ENCODE data around the gene CMTR1.
A peak's percentile ranks its signal among the peaks of the same experiment; 100 is the strongest.

CMTR1 gene

GRCh38 chr6:37467718-37468117, 34.7 kb downstream of the CMTR1 start:
- Histone ChIP-seq H3K4me1 (ENCODE audit: control insufficient read depth, insufficient read depth, low read length) (no peaks in the 10 kb centered on the region), H3K27ac (ENCODE audit: low read depth, low read length) (no peak overlapping the region), H3K4me3 (ENCODE audit: low read length) (no peak overlapping the region), H3K27me3 (ENCODE audit: control insufficient read depth, insufficient read depth, low read length) (no peaks in the 10 kb centered on the region), H3K36me3 (ENCODE audit: control insufficient read depth, insufficient read depth, low read length) (peaks cover 19% of the 10 kb centered on the region), H3K9ac (ENCODE audit: low read length) (no peak overlapping the region)

- H3K27ac ChIP-seq (ENCODE audit: low read depth, low read length): peak overlapping the region; percentile 17
- no peaks in the 10 kb centered on the region for H3K27me3 ChIP-seq (ENCODE audit: control insufficient read depth, insufficient read depth, low read length)
- peaks cover 42% of the 10 kb centered on the region for H3K36me3 ChIP-seq (ENCODE audit: control insufficient read depth, insufficient read depth, low read length)
Measured at GRCh38 chr6:37473364-37474095, 40.5 kb downstream of the CMTR1 start.

DNA sequence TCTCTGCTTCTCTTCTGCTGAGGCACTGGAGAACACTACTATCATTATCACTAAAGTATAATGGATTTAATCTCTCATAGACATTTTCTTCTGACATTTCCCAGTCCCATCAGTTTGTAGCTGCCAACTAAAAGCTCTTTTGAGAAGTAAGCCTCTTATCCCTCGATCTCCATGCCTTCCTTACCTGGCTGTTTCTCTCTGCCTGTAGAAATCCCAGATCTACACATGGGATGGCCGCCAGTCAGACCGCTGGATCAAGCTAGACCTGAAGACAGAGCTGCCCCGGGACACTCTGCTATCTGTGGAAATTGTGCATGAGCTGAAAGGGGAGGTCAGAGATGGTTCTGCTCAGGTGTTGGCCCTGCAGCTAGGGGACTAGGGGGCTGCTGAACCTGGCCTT, 41.3 kb downstream of the CMTR1 start:
- Histone ChIP-seq H3K4me3 (ENCODE audit: low read length) (no peak overlapping the region), H3K4me1 (ENCODE audit: control insufficient read depth, insufficient read depth, low read length) (no peaks in the 10 kb centered on the region), H3K27ac (ENCODE audit: low read depth, low read length) (no peak overlapping the region), H3K9ac (ENCODE audit: low read length) (no peak overlapping the region), H3K36me3 (ENCODE audit: control insufficient read depth, insufficient read depth, low read length) (peaks cover 50% of the 10 kb centered on the region), H3K27me3 (ENCODE audit: control insufficient read depth, insufficient read depth, low read length) (no peaks in the 10 kb centered on the region)

More at GRCh38 chr6:37473364-37474095, 40.5 kb downstream of the CMTR1 start:
- Histone ChIP-seq H3K4me3 (ENCODE audit: low read length) (no peak overlapping the region), H3K9ac (ENCODE audit: low read length) (no peak overlapping the region), H3K4me1 (ENCODE audit: control insufficient read depth, insufficient read depth, low read length) (no peaks in the 10 kb centered on the region)

DNA sequence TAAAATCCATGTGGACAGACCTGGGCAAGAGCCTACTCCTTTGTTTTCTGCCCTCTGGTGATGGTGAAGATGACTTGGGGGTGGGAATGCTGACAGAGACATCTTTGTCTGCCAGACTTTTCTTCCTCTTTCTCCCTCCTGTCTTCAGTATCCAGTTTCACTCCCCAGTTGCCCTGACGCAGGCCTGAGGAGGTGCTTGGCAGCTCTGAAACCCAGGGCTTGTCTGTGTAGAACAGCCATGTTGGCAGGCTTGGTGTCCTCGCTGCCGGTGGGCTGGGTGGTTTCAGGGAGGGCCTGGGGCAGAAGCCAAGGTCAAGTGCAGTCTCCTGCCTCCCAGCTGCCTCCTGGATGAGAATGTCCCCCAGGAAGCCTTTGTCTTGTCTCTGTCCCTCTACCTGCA, 44.2 kb downstream of the CMTR1 start:
- Histone ChIP-seq H3K27ac (ENCODE audit: low read depth, low read length) (no peak overlapping the region), H3K9ac (ENCODE audit: low read length) (no peak overlapping the region), H3K27me3 (ENCODE audit: control insufficient read depth, insufficient read depth, low read length) (no peaks in the 10 kb centered on the region), H3K4me1 (ENCODE audit: control insufficient read depth, insufficient read depth, low read length) (no peaks in the 10 kb centered on the region), H3K4me3 (ENCODE audit: low read length) (no peak overlapping the region), H3K36me3 (ENCODE audit: control insufficient read depth, insufficient read depth, low read length) (peaks cover 42% of the 10 kb centered on the region)

- no peak overlapping the region for H3K27ac ChIP-seq (ENCODE audit: low read depth, low read length)
Measured at GRCh38 chr6:37477656-37478435, 44.8 kb downstream of the CMTR1 start.

GRCh38 chr6:37478827-37479226, 45.8 kb downstream of the CMTR1 start:
- Histone ChIP-seq H3K27me3 (ENCODE audit: control insufficient read depth, insufficient read depth, low read length) (no peaks in the 10 kb centered on the region), H3K36me3 (ENCODE audit: control insufficient read depth, insufficient read depth, low read length) (peaks cover 49% of the 10 kb centered on the region), H3K9ac (ENCODE audit: low read length) (no peak overlapping the region), H3K4me1 (ENCODE audit: control insufficient read depth, insufficient read depth, low read length) (no peaks in the 10 kb centered on the region), H3K4me3 (ENCODE audit: low read length) (no peak overlapping the region), H3K27ac (ENCODE audit: low read depth, low read length) (no peak overlapping the region)

More at GRCh38 chr6:37477656-37478435, 44.8 kb downstream of the CMTR1 start:
- Histone ChIP-seq H3K4me1 (ENCODE audit: control insufficient read depth, insufficient read depth, low read length) (no peaks in the 10 kb centered on the region), H3K4me3 (ENCODE audit: low read length) (no peak overlapping the region), H3K27me3 (ENCODE audit: control insufficient read depth, insufficient read depth, low read length) (no peaks in the 10 kb centered on the region), H3K36me3 (ENCODE audit: control insufficient read depth, insufficient read depth, low read length) (peaks cover 44% of the 10 kb centered on the region), H3K9ac (ENCODE audit: low read length) (no peak overlapping the region)

DNA sequence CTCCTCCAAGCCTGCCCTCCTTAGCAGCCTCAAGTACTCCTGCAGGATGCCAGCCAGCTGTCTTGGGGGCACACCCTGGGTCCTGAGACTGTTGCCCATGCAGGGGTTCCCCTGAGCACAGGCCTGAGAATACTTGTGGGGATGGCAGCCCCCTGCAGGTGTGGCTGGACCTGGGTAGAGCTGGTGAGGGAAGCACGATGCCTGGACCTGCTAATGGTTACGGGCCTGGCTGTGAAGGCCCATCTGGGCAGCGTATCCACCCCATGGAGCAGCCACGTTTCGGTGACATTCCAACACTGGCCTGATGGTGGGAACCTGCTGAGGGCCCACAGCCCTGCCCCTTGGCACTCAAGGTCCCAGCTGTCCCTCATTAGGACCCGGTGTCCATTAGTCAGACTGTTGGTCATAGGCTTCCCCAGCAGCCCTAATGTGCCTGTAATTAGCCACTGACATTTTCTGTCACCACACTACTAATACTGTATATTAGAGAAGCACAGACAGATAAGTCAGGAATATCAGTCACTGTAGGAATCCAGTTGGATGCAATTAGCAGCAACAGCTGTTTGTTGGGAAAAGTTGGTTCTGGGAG, 46.3 kb downstream of the CMTR1 start:
- no peak overlapping the region for H3K9ac ChIP-seq (ENCODE audit: low read length)
- no peak overlapping the region for H3K27ac ChIP-seq (ENCODE audit: low read depth, low read length)
- no peak overlapping the region for H3K4me3 ChIP-seq (ENCODE audit: low read length)
- peaks cover 44% of the 10 kb centered on the region for H3K36me3 ChIP-seq (ENCODE audit: control insufficient read depth, insufficient read depth, low read length)
- H3K27me3 ChIP-seq (ENCODE audit: control insufficient read depth, insufficient read depth, low read length): no peaks in the 10 kb centered on the region
- no peaks in the 10 kb centered on the region for H3K4me1 ChIP-seq (ENCODE audit: control insufficient read depth, insufficient read depth, low read length)

- Histone ChIP-seq H3K4me1 (ENCODE audit: control insufficient read depth, insufficient read depth, low read length) (no peaks in the 10 kb centered on the region), H3K9ac (ENCODE audit: low read length) (no peak overlapping the region), H3K4me3 (ENCODE audit: low read length) (no peak overlapping the region), H3K27ac (ENCODE audit: low read depth, low read length) (no peak overlapping the region), H3K27me3 (ENCODE audit: control insufficient read depth, insufficient read depth, low read length) (no peaks in the 10 kb centered on the region), H3K36me3 (ENCODE audit: control insufficient read depth, insufficient read depth, low read length) (peaks cover 36% of the 10 kb centered on the region)
Measured at GRCh38 chr6:37480118-37480736, 47.2 kb downstream of the CMTR1 start.

- H3K27ac ChIP-seq (ENCODE audit: low read depth, low read length): no peak overlapping the region
- H3K9ac ChIP-seq (ENCODE audit: low read length): no peak overlapping the region
- peaks cover 34% of the 10 kb centered on the region for H3K36me3 ChIP-seq (ENCODE audit: control insufficient read depth, insufficient read depth, low read length)
- H3K4me3 ChIP-seq (ENCODE audit: low read length): no peak overlapping the region
- H3K4me1 ChIP-seq (ENCODE audit: control insufficient read depth, insufficient read depth, low read length): no peaks in the 10 kb centered on the region
- H3K27me3 ChIP-seq (ENCODE audit: control insufficient read depth, insufficient read depth, low read length): no peaks in the 10 kb centered on the region
Measured at GRCh38 chr6:37480951-37481534, 48.0 kb downstream of the CMTR1 start.

GRCh38 chr6:37481711-37482605, 48.9 kb downstream of the CMTR1 start:
- no peak overlapping the region for H3K27ac ChIP-seq (ENCODE audit: low read depth, low read length)
- no peaks in the 10 kb centered on the region for H3K4me1 ChIP-seq (ENCODE audit: control insufficient read depth, insufficient read depth, low read length)
- H3K9ac ChIP-seq (ENCODE audit: low read length): no peak overlapping the region
- no peaks in the 10 kb centered on the region for H3K27me3 ChIP-seq (ENCODE audit: control insufficient read depth, insufficient read depth, low read length)
- peaks cover 28% of the 10 kb centered on the region for H3K36me3 ChIP-seq (ENCODE audit: control insufficient read depth, insufficient read depth, low read length)
- no peak overlapping the region for H3K4me3 ChIP-seq (ENCODE audit: low read length)

- Histone ChIP-seq H3K36me3 (ENCODE audit: control insufficient read depth, insufficient read depth, low read length) (peaks cover 28% of the 10 kb centered on the region), H3K4me1 (ENCODE audit: control insufficient read depth, insufficient read depth, low read length) (no peaks in the 10 kb centered on the region), H3K4me3 (ENCODE audit: low read length) (no peak overlapping the region), H3K27ac (ENCODE audit: low read depth, low read length) (no peak overlapping the region), H3K27me3 (ENCODE audit: control insufficient read depth, insufficient read depth, low read length) (no peaks in the 10 kb centered on the region), H3K9ac (ENCODE audit: low read length) (no peak overlapping the region)
Measured at GRCh38 chr6:37482606-37483251, 49.7 kb downstream of the CMTR1 start.

All from rectal smooth muscle tissue (tissue), 1 donor.